ENCODE data around the gene SRRM2.

Gene SRRM2

DNA sequence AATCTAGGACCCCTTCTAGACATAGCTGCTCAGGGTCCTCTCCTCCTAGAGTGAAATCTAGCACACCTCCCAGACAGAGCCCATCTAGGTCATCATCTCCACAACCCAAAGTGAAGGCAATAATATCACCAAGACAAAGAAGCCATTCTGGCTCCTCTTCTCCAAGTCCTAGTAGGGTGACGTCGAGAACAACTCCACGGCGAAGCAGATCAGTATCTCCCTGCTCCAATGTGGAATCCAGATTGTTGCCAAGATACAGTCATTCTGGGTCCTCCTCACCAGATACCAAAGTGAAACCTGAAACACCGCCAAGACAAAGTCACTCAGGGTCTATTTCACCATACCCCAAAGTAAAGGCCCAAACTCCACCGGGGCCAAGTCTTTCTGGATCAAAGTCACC is 10.7 kb downstream of the SRRM2 start:
- TF ChIP-seq, protein P1, sequence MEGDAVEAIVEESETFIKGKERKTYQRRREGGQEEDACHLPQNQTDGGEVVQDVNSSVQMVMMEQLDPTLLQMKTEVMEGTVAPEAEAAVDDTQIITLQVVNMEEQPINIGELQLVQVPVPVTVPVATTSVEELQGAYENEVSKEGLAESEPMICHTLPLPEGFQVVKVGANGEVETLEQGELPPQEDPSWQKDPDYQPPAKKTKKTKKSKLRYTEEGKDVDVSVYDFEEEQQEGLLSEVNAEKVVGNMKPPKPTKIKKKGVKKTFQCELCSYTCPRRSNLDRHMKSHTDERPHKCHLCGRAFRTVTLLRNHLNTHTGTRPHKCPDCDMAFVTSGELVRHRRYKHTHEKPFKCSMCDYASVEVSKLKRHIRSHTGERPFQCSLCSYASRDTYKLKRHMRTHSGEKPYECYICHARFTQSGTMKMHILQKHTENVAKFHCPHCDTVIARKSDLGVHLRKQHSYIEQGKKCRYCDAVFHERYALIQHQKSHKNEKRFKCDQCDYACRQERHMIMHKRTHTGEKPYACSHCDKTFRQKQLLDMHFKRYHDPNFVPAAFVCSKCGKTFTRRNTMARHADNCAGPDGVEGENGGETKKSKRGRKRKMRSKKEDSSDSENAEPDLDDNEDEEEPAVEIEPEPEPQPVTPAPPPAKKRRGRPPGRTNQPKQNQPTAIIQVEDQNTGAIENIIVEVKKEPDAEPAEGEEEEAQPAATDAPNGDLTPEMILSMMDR (IDR thresholded peaks at IDR 0.05; ENCODE audit: insufficient read depth, low read depth, low read length, missing control alignments) = no peak
- DNase-seq (ENCODE audit: low read depth) = no peak
- no peak overlapping the region for H3K4me3 ChIP-seq (ENCODE audit: low read length)

DNA sequence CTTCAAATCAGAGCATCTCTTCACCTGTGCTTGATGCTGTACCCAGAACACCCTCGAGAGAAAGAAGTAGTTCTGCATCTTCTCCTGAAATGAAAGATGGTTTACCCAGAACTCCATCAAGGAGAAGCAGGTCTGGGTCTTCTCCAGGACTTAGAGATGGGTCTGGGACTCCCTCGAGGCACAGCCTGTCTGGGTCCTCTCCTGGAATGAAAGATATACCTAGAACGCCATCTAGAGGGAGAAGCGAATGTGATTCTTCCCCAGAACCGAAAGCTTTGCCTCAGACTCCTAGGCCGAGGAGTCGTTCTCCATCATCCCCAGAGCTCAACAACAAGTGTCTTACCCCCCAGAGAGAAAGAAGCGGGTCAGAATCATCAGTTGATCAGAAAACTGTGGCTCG is 12.3 kb downstream of the SRRM2 start:
- no peak overlapping the region for H3K4me3 ChIP-seq (ENCODE audit: low read length)
- TF ChIP-seq, protein P1 (IDR thresholded peaks at IDR 0.05; ENCODE audit: insufficient read depth, low read depth, low read length, missing control alignments) = no peak
- DNase-seq (ENCODE audit: low read depth) = no peak

DNA sequence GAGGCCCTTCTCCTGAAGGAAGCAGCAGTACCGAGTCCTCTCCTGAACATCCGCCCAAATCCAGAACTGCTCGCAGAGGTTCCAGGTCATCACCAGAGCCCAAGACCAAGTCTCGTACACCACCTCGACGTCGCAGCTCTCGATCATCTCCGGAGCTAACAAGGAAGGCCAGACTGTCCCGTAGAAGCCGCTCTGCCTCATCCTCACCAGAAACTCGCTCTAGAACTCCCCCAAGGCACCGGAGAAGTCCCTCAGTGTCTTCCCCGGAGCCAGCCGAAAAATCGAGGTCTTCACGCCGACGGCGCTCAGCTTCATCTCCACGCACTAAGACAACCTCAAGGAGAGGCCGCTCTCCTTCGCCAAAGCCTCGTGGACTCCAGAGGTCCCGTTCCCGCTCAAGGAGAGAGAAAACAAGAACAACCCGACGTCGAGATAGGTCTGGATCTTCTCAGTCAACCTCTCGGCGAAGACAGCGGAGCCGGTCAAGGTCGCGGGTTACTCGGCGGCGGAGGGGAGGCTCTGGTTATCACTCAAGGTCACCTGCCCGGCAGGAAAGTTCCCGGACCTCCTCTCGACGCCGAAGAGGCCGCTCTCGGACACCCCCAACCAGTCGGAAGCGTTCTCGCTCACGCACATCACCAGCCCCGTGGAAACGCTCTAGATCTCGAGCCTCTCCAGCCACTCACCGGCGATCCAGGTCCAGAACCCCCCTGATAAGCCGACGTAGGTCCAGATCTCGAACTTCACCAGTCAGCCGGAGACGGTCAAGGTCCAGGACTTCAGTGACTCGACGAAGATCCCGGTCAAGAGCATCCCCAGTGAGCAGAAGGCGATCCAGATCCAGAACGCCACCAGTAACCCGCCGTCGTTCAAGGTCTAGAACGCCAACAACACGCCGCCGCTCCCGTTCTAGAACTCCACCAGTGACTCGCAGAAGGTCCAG is 13.3 kb downstream of the SRRM2 start:
- no peak overlapping the region for H3K4me3 ChIP-seq (ENCODE audit: low read length)
- TF ChIP-seq, protein P1 (IDR thresholded peaks at IDR 0.05; ENCODE audit: insufficient read depth, low read depth, low read length, missing control alignments) = no peak
- DNase-seq (ENCODE audit: low read depth) = no peak

DNA sequence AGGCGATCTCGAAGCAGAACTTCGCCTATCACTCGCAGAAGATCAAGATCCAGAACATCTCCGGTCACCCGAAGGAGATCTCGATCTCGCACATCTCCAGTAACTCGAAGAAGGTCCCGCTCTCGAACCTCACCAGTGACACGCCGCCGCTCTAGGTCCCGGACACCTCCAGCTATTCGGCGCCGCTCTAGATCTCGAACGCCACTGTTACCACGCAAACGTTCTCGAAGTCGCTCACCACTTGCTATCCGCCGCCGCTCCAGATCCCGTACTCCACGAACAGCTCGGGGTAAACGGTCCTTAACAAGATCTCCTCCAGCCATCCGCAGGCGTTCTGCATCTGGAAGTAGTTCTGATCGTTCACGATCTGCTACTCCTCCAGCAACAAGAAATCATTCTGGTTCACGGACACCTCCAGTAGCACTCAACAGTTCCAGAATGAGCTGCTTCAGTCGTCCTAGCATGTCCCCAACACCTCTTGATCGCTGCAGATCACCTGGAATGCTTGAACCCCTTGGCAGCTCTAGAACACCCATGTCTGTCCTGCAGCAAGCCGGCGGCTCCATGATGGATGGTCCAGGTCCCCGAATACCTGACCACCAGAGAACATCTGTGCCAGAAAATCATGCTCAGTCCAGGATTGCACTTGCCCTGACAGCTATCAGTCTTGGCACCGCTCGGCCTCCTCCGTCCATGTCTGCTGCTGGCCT is 14.1 kb downstream of the SRRM2 start:
- no peak for DNase-seq (ENCODE audit: low read depth)
- TF ChIP-seq, protein P1 (IDR thresholded peaks at IDR 0.05; ENCODE audit: insufficient read depth, low read depth, low read length, missing control alignments) = no peak
- no peak overlapping the region for H3K4me3 ChIP-seq (ENCODE audit: low read length)

DNA sequence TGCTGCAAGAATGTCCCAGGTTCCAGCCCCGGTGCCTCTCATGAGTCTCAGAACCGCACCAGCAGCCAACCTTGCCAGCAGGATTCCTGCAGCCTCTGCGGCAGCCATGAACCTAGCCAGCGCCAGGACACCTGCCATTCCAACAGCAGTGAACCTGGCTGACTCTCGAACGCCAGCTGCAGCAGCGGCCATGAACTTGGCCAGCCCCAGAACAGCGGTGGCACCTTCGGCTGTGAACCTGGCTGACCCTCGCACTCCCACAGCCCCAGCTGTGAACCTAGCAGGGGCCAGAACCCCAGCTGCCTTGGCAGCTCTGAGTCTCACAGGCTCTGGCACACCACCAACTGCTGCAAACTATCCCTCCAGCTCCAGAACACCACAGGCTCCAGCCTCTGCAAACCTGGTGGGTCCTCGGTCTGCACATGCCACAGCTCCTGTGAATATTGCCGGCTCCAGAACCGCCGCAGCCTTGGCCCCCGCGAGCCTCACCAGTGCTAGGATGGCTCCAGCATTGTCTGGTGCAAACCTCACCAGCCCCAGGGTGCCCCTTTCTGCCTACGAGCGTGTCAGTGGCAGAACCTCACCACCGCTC is 14.8 kb downstream of the SRRM2 start:
- DNase-seq (ENCODE audit: low read depth) = no peak
- H3K4me3 ChIP-seq (ENCODE audit: low read length) = no peak overlapping the region
- TF ChIP-seq, protein P1 (IDR thresholded peaks at IDR 0.05; ENCODE audit: insufficient read depth, low read depth, low read length, missing control alignments) = no peak

DNA sequence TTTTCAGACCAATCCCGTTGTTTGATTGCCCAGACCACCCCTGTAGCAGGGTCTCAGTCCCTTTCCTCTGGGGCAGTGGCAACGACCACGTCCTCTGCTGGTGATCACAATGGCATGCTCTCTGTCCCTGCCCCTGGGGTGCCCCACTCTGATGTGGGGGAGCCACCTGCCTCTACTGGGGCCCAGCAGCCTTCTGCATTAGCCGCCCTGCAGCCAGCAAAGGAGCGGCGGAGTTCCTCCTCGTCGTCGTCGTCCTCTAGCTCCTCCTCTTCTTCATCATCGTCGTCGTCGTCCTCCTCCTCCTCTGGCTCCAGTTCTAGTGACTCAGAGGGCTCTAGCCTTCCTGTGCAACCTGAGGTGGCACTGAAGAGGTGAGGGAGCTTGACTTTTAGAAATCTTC is 15.5 kb downstream of the SRRM2 start:
- H3K4me3 ChIP-seq (ENCODE audit: low read length) = no peak overlapping the region
- DNase-seq (ENCODE audit: low read depth) = peak; percentile 62
- TF ChIP-seq, protein P1 (IDR thresholded peaks at IDR 0.05; ENCODE audit: insufficient read depth, low read depth, low read length, missing control alignments) = no peak

Data from epithelial cell of esophagus (primary cell).